Stimulated activated CD4-positive, alpha-beta T cell treated with anti-CD3 and anti-CD28 coated beads, Interleukin-15, amount 100 ng/mL, for 1 hour (primary cell): ENCODE measurements around the gene B9D2.

Source experiments
- DNase-seq, 2 donors: peaks; one replicate each; pipeline ENCODE4 v3.0.0-alpha.2; 2020; ENCODE audit warnings: low read depth in 1 of 2, low spot score in 1 of 2

The B9D2 gene

DNA sequence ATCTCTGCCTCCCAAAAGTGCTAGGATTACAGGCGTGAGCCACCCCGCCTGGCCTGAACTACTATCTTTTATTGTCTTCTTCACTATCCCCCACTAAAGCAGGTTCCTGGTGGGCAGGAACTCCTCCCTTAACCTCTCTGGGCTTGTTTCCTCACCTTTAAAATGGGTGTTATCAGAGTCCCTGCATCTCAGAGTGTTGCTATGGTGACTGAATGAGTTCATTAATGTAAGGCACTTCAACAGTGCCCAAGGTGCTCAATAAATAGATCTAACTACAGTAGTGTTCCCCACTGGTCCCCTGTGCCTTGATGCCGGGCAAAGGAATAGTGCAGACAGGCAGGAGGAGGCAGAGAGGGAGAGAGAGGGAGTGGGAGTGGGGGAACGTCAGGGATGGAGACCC lies 33.5 kb downstream of the B9D2 start:
- no peak for DNase-seq

DNA sequence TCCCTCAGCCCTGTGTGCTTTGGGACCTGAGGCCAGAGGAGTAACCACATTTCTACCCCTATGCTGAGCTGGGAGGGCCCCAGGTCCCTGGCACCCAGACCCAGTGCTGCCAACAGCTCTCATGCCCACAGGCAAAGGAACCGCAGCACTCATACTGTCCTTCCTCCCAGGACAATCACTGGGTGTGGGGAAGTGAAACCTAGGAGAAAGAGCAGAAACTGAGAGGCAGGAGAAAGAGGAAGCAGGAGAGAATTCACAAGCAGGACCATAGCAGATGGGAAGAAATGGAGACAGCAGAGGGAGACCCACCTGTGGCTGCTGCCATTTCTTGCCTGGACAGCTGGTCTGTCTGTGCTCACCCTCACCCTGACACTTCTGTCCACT lies 35.1 kb downstream of the B9D2 start:
- no peak for DNase-seq

DNA sequence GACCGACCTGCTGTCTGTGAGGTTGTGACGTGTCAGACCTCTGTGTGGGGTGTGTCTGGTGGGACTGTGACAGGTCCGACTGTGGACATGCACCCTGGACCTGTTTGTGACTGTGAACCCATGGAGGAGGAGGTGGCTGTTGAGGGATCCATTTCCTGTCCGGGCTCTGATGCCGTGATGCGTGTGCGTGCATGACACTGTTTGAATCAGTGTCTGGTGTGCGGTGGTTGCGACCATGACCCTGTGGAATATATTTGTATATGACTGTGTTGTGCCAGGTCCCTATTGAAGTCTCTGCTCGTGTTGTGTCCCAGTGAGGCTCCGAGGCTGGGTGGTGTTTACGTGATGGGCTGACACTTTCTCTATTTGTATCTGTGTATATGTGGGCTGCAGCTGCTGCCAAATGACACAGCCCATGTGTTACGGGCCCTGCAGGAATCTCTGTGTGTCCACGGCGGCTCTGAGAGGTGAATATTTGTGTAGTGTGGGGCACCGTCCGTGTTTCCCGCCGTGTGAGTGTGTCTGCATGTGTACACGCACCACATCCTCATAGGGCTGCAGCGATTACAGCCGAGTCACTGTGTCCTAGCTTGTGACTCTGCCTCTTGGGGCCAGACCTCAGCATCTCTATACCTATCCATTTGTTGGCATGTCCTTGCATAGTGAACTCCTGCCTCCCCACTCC lies 35.6 kb downstream of the B9D2 start:
- peak in 1 of 2 donors; percentile 25 for DNase-seq

DNA sequence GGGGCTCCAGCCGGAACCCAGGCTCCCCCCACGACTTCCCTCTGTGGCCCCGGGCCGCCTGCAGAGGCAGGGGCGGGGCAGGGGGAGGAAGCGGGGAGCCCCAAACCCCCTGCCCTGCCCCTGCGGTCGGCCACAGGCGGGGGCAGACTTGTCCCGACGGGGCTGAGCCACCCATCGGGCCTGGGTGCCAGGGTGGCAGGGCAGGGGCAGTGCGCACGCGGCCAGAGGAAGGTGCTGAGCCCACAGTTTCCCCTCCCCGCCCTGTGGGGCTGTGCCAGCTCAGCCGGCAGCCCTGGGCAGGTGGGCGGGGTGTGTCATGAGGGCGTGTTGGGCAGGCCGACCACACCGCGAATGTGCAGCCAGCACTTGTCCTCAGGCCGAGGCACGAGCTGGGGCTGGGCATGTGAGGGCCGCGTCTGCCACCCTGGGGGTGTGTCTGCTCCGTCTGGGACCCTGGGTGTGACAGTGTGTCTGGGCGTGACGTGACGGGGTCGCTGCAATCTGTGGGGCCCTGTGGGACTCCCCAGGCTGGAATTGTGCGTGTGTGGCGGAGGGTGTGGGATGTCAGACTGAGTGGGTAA lies 36.3 kb downstream of the B9D2 start:
- peak; percentile 63 to 75 for DNase-seq

DNA sequence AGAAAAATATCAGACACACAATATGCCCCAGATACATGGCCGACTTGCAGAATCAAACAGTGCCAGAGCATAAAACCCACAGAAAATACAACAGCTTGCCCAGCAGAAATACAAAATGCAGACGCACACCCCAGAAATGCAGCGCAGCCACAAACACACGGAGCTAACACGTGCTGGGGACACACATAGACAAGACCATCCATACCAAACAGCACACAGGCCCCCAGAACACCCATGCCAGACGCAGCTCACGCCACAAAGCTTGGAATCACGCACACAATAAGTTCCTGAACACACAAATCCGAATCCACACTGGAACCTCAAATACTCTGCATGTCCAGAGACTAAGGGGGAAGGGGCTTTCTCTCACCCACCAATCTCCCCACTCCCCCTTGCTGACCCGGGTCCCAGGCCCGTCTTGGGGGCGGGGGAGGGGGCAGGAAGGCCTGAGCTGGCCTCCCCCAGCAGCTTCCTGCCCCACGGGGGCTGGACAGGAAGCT lies 36.8 kb downstream of the B9D2 start:
- no peak for DNase-seq

DNA sequence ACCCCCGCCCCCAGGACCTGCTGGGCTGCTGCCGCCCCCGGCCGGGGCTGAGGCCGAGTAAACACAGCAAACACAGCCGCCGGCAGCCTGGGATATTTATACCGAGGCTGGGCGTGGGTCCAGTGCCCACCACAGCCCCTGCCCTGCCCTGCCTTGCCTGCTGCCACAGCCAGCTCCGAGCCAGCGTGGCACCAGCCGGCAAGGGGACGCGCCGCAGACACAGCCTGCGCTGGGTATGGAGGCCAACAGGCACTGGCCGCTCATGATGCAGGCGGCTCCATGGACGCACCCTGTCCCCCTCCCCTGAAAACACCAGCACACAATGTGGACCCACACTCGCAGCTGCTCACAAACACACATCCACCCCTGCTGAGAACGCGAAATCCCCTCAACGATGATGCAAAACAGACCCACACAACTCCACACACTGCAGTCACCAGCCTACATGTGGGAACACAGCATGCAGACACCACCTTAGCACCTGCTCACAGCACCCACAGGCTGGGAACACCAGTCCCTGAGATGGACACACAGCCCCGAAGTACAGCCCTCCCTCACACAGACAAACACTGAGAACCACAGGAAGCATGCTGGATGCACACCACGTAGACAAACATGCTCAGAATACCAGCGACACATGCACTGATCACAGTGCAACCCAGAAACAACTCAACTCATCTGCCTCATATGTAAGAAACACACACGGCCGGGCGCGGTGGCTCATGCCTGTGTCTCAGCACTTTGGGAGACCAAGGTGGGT lies 37.8 kb downstream of the B9D2 start:
- DNase-seq, result no peak

DNA sequence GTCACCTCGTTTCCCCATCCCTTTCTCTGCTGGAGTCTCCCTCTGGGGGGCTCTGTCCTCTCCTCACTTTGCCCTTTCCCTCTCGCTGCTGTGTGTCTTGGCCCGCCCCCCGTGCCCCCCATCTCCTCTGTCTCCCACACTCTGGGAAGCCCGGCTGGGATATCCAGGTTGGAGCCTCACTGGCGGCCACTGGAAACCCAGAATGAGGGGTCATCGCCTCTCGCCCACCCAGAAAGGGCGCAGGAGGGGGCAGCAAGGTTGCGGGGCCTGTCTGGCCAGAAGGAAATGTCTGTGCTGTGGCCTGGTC lies 38.4 kb downstream of the B9D2 start:
- no peak for DNase-seq

DNA sequence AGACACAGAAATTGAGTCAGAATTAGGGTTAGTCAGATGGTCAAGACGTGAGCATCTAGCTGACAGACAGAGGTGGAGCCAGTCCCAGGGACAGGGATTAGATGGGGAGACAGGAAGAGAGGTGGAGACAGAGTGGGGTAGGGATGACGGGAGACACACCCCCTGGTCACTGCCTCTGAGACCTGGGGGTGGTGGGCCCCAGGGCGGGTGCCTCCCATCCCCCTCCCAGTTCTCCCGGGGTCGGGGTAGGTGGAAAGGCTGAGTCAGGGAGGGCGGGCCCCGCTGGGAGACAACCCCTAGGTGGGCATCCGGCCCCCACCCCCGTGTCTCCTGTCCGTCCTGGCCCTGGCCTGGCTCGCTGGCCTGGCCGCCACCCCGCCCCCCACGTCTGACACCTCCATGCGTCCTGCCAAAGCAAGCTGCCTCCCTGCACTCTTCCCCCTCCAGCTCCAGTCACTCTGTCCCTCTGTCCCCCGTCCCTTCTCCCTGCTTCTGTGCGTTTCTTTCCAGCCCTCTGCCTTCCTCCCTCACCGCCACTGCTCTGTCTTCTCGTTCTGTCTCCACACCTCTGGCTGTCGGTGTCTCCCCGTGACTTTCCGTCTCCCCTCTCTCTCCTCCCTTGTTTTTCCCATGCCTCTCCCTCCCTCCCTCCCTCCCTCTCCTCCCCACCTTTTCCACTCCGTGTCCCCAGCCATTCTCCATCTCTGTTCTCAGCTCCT lies 38.9 kb downstream of the B9D2 start:
- no peak for DNase-seq

DNA sequence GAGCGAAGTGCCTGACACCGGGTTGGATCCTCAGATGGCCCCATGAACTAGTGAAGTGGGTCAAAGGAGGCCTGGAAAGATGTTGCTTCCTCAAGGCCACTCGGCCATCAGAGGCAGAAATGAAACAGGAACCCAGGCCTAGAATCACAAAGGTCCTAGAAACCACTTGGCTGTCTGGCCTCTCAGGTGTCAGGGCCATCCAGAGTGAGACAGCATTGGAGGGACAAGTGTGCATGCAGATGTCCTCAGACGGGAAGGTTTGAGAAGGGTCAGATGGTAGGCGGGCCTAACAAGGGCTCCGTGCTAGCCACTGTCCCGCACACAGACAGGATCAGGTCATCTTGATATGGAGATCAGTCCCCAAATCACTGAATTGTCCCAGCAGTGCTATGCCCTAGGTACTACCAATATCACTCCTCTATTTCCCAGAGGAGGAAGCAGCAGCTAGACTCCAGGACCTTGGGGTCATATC lies 39.7 kb downstream of the B9D2 start:
- DNase-seq, result no peak

DNA sequence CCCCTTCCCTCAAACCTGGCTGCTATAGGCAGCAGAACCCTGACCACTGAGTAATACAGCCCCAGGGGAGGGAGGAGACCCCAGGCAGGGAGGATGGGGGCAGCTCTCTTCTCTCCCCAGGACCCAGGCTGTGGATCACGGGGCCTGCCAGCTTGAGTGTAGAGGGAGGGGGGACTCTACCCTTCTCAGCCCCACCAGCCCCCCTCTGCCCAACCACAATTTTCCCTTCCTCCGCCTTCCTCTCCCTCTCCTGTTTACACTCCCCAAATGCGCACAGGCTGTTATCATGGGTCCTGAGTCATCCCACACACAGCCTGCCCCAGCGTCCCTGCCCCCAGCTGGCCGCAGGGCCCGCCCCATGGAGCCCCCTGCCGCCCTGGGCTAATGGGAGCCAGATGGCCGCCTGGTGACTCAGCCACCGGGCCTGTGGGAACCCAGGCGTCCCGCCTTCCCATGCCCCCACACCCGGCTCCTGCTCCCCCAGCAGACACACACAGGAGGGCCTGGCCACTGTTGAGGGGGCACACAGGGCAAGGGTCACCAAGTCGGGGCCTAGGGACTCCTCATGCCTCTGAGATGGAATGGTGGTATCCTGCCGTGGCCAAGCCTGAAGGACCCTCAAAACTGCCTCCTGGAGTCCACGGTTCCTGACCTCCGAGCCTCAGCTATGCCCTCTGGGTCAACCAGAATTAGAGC lies 40.4 kb downstream of the B9D2 start:
- DNase-seq, result no peak

DNA sequence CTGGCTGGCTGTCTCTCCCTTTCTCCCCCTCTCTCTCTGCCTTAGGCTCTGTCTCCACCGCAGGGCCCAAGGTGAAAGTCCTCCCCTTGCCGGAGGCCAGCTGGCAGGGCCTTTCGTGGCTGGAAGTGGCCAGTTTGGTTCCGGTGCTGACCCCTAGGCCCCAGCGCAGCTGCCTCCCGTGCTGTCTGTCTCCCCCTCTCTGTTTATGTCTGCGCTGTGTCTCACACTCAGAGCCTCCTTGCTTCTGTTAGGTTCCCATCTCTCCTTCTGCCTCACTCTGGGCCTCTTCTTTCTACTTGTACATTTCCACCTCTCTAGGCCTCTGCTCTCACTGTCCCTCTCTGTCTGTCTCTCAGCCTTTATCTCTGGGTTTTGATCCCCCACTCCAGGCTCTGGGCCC lies 40.9 kb downstream of the B9D2 start:
- DNase-seq, result no peak

DNA sequence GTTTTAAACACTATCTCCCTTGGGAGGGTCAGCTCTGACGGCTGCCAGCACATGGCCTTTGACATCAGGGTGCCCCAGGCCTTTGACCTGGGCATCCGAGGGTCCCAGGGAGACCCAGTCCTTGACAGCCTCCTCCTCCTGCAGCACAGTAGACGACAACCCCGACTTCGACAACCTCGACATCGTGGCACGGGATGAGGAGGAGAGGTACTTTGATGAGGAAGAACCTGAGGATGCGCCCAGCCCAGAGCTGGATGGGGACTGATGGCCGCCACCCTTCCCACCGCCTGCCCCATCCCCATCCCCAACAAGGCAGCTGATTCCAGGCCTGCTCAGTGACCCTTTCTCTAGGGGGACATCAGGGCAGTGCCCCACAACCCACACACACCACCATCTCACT lies 41.5 kb downstream of the B9D2 start:
- DNase-seq, result no peak

DNA sequence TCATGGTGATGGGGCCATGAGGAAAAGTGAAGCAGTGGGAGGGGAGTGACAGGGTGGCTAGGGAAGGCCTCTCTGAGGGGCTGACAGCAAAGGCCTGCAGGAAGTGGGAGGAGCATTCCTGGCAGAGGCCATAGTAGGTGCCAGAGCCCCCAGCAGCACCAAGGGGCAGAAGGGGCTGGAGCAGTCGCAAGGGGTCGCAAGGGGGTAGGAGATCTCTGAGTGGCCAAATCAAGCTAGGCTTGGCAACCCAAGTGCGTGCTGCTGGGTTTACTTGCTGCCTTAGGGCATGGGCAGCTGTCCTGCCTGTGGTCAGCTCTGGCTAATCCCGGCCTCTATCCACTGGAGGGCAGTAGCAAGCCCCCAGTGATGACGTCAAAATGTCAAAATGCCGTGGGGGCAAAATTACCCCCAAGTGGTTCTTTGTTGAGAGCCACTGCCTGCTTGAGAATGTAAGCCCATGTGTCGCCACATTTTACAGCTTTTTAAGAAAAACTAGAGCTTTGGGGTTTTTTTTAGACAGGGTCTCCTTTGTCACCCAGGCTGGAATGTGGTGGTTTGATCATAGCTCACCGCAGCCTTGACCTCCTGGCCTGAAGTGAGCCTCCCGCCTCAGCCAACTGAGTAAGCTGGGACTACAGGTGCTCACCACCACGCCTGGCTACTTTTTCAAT lies 42.2 kb downstream of the B9D2 start:
- no peak for DNase-seq

DNA sequence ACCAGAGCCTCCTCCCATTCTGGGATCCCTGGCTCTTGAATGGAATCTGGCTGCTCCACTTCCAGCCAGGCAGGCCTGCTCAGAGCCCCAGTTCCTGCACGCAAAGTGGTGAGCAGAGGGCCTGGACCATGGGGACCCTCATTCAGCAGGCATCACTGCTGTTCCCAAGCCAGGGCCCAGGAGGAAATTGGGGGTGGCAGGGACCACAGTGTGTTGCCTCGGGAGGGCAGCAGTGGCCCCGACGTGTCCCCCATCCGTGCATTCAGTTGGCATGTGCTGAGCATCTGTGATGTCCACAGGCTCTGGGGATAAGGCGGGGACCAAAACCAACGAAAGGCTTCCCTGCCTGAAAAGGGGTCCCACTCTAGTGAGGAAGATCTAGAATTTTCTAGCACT lies 42.7 kb downstream of the B9D2 start:
- DNase-seq, result no peak

DNA sequence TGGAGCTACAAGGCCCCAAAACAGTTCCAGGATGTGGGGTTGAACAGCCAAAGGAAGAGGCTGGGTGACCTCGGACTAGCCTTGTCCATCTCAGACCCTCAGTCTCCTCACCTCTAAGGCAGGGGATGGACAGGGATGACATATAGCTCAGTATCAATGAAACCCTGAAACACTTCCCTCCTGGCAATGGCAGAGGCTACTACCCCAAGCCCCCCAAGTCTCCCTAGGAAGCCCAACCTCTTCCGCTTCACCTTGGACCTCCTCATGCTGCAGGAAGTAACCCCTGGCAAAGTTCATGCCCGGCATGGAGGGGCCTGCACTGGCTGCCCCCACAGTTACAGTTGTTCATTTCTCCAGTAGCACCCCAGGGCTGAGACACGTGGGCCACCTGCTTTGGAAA lies 43.4 kb downstream of the B9D2 start:
- DNase-seq, result no peak

DNA sequence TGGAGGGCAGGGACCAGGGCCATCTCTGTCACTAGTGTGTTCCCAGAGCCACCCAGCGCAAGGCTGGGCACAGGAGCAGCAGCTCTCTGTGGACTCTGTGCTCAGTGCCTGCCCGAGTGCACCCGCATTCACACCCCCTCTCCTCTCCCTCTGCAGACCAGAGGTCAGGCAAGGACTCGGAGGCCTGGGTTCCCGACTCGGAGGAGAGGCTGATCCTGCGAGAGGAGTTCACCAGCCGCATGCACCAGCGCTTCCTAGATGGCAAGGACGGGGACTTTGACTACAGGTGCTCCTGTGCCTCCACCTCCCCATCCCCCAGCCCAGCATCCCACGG lies 43.8 kb downstream of the B9D2 start:
- no peak for DNase-seq

DNA sequence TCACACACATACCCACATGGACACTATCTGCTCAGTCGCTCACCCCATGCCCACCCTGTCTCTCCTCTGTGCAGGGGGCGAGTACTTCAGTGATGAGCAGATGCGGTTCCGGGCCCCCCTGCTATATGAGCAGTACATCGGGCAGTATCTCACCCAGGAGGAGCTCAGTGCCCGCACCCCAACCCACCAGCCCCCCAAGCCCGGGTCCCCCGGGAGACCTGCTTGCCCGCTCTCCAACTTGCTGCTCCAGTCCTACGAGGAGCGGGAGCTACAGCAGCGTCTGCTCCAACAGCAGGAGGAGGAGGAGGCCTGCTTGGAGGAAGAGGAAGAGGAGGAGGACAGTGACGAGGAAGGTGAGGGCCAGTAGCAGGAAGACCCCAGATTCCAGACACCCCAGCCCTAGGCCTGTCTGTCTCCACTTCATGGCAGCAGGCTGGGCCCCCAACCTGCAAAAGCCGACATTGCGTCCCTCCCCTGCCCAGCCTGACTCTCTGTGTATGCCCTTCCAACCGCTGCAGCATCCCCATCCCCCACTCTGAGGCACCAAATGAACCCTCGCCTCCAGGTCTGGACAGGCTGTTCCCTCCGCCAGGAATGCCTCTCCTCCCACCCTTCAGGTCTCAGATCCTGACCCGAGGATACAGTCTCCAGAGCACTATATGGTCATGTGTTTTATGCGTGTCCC lies 44.3 kb downstream of the B9D2 start:
- DNase-seq, result no peak

DNA sequence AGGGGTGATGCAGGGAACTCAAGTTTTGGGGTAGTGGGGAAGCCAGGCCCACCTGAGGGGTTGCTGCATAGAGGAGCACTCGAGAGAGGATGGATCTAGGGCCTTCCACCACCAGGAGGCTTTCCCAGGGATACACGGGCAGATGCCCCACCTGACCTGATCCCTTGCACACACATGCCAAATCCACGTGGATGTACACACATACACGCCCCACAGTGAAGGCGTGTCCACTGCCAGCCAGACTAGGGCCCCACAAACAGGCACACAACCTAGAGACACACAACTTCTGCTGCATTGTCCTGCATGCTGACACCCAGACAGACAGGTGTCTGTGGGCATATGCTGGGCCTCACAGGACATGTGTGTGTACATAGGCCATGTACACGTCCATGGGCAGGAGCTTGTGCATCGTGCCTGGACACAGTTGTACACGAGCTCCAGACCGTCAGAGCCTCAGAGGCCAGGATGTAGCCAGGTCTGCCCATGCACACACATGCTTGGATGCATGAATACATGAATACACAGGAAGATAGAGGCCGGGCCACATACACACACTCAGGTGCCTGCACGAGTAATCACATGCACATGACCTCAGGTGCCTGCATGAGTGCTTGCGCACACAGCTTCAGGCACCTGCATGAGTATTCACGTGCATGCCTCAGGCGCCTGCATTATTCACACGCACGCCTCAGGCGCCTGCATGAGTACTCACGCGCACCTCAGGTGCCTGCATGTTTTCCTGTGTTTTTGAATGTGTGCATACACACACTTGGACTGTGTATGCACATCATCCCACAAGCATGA lies 45.1 kb downstream of the B9D2 start:
- DNase-seq, result no peak

DNA sequence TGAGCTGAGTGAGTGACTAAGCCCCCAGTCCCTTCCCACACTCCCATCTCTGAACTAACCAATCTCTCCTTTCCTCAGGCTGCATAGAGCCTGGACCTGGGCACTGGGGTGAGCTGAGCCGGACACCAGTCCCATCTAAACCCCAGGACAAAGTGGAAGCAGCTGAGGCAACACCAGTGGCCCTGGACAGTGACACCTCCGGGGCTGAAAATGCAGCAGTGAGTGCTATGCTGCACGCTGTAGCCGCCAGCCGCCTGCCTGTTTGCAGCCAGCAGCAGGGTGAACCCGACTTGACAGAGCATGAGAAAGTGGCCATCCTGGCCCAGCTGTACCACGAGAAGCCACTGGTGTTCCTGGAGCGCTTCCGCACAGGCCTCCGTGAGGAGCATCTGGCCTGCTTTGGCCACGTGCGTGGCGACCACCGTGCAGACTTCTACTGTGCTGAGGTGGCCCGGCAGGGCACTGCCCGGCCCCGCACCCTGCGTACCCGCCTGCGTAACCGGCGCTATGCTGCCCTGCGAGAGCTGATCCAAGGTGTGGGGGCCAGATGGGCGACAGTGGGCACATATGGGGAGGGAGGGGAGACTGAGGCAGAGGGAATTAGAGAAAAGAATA lies 47.5 kb downstream of the B9D2 start:
- DNase-seq, result no peak
